CD4-positive, alpha-beta T cell treated with Interleukin-12 subunit alpha and Interleukin-12 subunit beta, for 1 hour (primary cell): ENCODE measurements around the gene PLA2G4E.

Experiments
- DNase-seq: peaks from one replicate; pipeline ENCODE4 v3.0.0-alpha.2; 2020

PLA2G4E gene

DNA sequence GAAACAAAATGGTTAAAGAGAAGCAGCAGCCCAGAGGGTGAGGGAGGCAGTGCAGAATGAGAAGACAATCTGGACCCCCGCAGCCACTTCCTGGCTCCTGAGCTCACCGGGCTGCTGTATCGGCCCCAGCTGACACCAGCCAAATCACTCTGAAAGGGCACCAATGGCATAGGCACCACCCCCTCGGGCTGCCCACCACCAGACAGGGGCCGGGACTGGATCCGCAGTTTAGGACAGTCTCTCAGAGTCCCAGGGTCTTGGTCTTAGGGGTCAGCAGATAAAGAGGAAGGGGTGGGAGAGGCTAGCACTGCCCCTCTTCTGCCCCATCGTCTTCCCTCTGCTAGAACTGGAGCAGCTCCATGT lies 30.6 kb downstream of the PLA2G4E start:
- no peak for DNase-seq

- peak; percentile 81 for DNase-seq
Observed at GRCh38 chr15:41989573-41990242, 31.1 kb downstream of the PLA2G4E start.

GRCh38 chr15:41988896-41989572 lies 31.8 kb downstream of the PLA2G4E start:
- DNase-seq: no peak

DNA sequence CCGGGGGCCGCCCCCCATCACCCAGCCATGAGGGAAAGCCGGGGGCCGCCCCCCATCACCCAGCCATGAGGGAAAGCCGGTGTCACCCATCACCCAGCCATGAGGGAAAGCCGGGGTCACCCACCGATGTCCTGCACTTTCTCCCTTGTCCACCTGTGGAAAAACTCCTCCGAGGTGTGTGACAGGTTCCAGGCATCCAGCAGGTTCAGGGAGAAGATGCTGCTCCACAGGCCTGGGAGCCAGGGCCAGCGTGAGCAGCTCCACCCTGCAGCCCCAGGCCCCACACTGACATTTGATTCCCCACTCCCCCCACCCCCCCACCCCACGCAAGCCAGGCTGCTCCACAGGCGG lies 32.9 kb downstream of the PLA2G4E start:
- DNase-seq: no peak

DNA sequence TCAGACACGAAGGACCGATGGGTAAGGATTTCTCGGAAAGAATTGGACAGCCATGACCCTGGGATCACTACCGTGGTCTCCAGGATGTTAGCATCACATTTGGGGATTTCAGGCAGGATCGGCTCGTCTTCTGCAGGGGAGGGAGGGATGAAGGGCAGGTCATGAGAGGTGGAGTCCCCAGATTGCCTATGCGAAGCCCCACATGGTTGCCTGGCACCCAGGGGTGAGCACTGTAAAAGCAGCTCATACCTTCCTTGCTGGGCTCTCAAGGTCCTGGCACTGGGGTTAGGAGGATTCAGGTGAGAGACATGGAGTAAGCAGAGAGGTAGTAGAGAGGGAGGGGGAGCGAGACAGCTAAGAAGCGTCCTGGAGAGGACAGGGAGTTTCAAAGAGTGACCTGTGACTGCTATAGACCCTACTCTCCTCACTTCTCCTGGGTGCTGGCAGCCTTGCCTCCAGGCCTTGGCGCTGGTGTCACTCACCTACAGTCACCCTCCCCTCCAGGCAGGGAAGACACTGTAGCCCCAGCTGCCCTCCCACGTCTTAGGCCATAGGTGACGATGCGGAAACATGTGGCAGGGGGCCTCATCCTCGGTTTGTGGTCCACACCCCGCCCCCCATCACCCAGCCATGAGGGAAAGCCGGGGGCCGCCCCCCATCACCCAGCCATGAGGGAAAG lies 33.5 kb downstream of the PLA2G4E start:
- no peak for DNase-seq

DNA sequence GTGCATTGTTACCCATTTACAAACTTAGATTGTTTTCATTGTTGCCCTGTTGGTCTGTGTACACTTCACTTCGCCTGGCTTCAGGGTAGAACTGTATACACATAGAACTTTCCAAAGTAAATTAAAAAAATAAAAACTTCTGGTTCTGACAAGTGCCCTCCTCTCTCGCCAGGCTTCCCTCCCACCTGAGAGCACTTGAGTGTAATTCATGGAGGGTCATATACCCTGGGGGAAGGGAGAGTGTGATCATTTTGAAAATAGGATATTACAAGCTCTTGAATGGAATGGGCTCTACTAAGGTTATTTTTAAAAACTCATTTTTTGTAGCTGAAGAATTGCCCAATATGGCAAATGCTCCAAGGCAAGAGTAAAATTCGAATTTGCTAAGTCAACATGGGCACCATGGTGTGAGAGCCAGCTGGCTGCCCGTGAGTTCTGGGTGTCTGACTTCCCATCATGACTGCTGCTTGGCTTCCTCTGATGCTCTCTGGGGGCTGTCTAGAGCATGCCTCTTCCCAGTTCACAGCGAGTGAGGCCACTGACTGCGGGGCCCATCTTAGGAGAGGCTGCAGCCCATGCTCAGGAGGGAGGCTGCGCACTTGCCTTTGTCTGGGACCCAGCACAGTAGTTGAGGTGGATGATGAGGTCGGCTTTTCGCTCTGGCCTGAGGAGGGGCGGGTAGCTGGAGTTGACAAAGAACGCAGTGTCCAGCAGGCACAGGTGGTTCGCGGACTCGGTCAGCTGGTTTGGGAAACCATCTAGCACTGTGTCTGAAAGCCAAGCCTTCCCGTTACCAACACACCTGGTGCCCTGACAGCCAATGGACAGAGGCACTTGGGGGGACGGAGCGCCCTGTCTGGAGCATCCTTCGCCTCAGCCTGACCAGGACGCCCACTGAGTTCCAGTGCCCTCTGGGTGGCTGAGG lies 35.3 kb downstream of the PLA2G4E start:
- no peak for DNase-seq

GRCh38 chr15:41984622-41985021 lies 36.2 kb downstream of the PLA2G4E start:
- no peak for DNase-seq

GRCh38 chr15:41983621-41984571 lies 36.9 kb downstream of the PLA2G4E start:
- DNase-seq: no peak

- DNase-seq: no peak
Observed at GRCh38 chr15:41983221-41983620, 37.6 kb downstream of the PLA2G4E start.

DNA sequence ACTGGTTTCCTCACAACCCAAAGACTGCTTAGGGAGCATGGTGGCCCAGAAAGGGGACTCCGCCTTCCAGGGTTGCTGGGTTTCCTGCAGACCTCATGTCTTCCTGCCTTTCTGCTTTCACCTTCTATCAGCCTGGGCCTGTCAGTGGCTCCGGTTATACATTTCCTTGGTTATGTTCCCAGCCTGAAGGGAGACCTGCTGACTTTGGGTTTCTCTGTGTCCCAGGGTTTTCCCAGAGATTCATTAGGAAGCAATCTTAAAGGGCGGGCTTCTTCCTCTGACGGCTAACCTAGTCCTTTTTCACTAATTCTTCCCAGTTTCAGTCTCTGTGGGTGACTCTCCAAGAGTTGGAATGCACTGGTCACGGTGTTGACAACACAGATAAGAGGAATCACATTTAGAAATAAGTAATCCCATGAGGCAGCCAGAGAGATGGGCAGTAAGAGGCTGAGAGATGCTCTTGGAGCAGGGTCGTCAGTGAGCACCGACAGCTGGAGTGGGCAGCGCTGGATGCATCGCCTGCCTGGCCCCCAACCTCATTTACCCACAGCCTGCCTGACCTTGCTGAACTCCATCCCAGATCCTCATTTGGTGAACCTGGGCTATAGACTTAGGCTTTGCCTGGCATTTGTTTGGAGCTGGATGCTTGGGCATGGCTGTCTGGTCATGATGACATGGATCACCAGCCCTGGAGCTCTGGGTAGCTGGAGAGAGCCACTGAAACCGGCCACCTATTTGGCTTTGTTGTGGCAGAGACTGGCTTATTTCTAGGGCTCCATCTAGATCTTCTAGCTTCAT lies 38.5 kb downstream of the PLA2G4E start:
- DNase-seq: no peak

DNA sequence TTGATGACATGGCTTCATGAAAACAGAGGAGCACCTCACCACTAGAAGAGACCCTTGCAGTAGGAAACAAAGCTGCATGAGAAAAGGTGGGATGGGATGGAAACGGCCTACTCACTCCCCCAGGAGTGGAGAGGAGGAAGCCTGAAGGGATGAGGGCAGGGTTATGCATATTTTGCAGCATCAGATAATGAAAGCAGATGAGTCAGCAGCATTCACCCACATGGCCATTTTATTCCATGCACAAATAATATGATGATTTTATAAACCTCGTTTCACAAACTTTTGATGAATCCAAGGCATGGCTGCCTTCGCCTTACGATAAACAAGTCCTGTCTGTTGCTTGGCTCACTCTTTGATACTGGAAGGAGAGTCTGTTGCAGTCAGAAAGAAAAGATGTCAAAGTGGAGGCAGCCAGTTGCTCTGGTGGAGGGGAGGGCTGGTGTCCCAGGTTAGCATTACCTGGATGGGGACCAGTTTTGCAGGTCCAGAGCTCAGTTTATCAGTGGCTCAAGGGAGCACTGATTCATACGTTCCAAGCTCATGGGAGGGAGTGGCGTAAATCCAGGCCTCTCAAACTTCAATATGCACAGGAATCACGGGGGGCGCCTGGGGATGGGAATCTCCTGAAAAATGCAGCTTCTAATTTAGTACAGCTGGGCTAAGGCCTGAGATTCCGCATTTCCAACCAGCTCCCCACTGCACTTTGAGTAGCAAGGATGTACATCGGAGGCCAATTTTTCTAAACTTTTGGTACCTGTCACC lies 39.3 kb downstream of the PLA2G4E start:
- DNase-seq: no peak

- no peak for DNase-seq
Observed at GRCh38 chr15:41980654-41981323, 40.1 kb downstream of the PLA2G4E start.

DNA sequence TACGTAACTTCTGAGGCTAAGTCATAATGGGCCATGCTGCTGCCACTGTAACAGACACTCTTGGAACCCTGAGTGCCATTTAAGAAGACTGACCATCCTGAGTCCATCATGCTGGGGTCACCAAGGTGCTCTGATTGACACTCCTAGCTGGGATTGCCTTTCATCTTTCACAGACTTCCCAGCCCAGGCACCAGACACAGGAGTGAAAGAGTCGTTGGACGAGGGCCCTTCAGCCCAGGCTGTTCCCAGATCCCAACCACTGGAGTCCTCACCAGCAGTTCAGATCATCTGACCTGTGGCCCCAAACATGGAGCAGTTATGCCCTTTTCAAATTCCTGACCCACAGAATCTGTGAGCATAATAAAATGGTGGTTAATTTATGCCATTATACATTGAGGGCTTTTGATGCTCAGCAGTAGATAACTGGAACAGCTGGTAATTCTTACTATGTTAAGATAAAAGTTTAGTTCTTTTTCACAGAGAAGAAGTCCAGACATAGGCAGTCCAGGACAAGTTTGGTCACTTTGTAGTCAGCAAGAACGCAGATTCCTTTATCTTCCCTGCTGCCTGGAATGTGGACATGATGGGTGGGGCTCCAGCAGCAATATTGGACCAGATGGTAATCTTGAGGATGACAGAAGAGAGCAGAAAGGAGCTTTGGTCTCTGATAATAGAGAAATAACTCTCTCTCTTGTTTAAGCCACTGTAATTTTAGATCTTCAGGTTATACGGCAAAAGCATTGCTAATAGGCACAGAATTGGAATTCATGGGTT lies 41.2 kb downstream of the PLA2G4E start:
- DNase-seq: no peak

DNA sequence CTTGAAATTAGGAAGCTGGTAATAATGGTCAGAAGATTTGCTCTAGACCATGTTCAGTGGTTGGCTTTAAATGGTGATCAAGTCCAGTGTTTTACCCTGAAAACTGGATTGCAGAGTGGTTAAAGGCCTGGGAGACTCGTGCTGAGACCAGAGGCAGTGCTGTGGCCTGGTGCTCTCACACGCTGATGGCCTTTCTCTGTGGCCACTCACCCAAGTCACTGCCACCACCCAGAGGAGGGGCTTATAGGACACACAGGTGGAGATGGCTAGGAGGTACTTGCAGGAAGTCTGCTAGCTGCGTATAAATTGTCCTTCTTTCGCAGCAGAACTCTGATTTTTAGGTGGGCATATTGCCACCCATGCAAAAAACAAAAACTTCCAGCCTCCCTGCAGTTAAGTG lies 42.3 kb downstream of the PLA2G4E start:
- no peak for DNase-seq

DNA sequence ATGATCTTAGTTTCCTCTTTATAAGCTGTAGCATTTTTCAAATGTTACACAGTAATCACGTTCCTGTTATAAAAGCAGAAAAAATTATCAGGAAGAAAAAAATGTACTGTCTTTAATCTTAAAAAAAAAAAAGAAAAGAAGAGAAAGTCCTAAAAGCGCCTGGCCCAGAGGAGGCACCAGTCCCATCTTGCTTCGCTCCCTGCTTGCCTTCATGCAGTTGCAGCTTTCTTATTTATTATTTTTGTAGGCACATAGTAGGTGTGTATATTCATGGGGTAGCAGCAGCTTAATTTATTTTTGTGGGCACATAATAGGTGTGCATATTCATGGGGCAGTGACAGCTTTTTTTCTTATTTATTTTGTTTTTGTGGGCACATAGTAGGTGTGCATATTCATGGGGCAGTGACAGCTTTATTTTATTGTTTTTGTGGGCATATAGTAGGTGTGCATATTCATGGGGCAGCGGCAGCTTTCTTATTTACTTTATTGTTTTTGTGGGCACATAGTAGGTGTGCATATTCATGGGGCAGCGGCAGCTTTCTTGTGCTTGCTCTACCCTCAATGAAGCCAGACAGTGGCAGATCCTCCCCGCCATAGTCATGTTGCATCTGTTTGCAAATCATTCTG lies 43.0 kb downstream of the PLA2G4E start:
- DNase-seq: no peak

DNA sequence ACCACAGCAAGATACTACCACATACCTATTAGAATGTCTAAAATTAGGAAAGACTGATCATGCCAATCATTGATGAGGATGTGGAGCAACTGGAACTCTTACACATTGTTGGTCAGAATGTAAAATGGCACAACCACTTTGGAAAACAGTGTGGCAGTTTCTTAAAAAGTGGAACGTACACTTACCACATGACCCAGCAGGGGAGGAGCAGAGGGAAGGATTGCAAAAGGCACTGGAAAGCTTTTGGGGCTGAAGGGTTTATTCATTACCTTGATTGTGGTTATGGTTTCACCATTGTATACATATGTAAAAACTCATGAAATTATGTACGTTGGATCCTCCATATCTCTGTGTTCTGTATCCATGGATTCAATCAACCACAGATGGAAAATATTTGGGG lies 45.2 kb downstream of the PLA2G4E start:
- DNase-seq: no peak

DNA sequence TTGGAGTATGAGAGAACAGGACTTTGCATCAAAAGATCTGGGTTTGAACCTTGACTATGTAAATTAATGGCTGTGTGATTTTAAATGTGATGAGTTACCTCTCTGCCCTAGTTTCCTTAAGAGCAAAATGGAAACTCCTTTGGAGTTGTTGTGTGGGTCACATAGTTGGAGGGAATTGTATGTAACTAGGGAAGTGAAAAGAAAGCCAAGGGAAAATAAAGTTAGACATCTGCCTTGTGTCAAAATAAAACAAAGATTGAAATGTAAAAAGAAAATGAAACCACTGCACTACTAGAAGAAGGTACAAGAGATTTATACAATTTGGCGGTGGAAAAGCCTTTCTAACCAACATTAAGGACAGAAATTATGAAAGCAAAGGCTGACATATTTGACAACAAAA lies 46.8 kb downstream of the PLA2G4E start:
- DNase-seq: no peak
